Activated B cell treated with CpG ODN at 0.5 μM for 24 hours (primary cell): ENCODE data around the gene COL13A1. TPM values are rescaled to one million over a fixed set of nuclear protein-coding genes. Genes with fewer than 3 reads are reported as not detected.

Experiments used
- ATAC-seq: fragments of 200-7000 bp; cut with Tn5 transposase; one replicate; pipeline ENCODE4 v1.10.0; 2021; ENCODE audit warnings: low read depth, mild to moderate bottlenecking, moderate library complexity
- CTCF ChIA-PET: fragments of 350-600 bp; sonication (Branson Sonifier 250); formaldehyde crosslinking; loops from one replicate; lab custom pipeline; 2021; ENCODE audit warnings: antibody characterized with exemption; lab: Charles Lee
- POLR2A ChIA-PET: fragments of 350-600 bp; sonication (Branson Sonifier 250); formaldehyde crosslinking; loops from one replicate; lab custom pipeline; 2021; ENCODE audit warnings: antibody characterized with exemption; lab: Charles Lee
- DNase-seq: peaks from one replicate; pipeline ENCODE4 v3.0.0; 2022
- H3K27ac Mint-ChIP-seq: one replicate; pipeline ENCODE4 v1.8.0; 2020; ENCODE audit warnings: mixed read lengths
- H3K27me3 Mint-ChIP-seq: one replicate; pipeline ENCODE4 v1.8.0; 2021; ENCODE audit warnings: mixed read lengths
- H3K36me3 Mint-ChIP-seq: one replicate; pipeline ENCODE4 v1.8.0; 2021; ENCODE audit warnings: low read depth, mixed read lengths
- H3K4me1 Mint-ChIP-seq: one replicate; pipeline ENCODE4 v1.8.0; 2021; ENCODE audit warnings: mixed read lengths
- H3K4me3 Mint-ChIP-seq: one replicate; pipeline ENCODE4 v1.8.0; 2020; ENCODE audit warnings: mild to moderate bottlenecking, mixed read lengths
- H3K9me3 Mint-ChIP-seq: one replicate; pipeline ENCODE4 v1.8.0; 2020; ENCODE audit warnings: mixed read lengths
- CTCF ChIP-seq: fragments of 200-600 bp; IDR thresholded peaks from one replicate; pipeline ENCODE4 v1.8.0; 2022; ENCODE audit warnings: antibody characterized with exemption, mild to moderate bottlenecking
- intact Hi-C: fragments of 100-400 bp; cut with micrococcal nuclease; formaldehyde crosslinking; loops from one replicate; pipeline ENCODE4 v1.15.1; 2024
- total RNA-seq: library from RNA; stranded (reverse); gene quantifications from 2 replicates; pipeline ENCODE4 v1.2.3, GENCODE V29; 2022

Gene COL13A1
- total RNA-seq, 1 donor from 2014 or later, result not detected

DNA sequence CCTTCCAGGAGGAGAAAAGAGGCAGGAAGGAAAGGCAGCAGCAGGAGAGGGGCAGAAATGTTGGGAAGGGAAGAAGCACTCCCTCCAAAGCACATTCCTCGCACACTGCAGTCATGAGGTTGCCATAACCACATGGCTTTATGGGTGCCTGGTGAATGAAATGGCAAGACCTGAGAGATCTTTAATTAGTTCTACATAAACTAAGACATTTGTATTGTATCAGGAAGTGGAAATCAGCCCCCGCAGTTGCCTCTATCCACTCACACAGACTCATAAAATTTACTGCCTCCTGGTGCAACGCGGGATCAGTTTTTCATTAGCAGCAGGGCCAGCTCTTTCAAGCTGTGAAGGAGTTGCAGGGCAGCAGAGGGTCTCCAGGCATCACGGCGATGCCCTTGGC is 106.4 kb downstream of the COL13A1 start:
- ChIA-PET POLR2A (no interaction called here), CTCF (no interaction called here)
- no peaks in the 10 kb centered on the region for H3K4me1 Mint-ChIP-seq
- no peaks in the 10 kb centered on the region for H3K36me3 Mint-ChIP-seq
- intact Hi-C loops, result no loop called here
- TF ChIP-seq CTCF, result no peak
- H3K27me3 Mint-ChIP-seq, result peaks cover 11% of the 10 kb centered on the region
- H3K9me3 Mint-ChIP-seq, result no peaks in the 10 kb centered on the region
- no peak overlapping the region for H3K4me3 Mint-ChIP-seq
- DNase-seq (no peak), ATAC-seq (no peak)
- no peak overlapping the region for H3K27ac Mint-ChIP-seq

GRCh38 chr10:69910561-69910960 is 108.9 kb downstream of the COL13A1 start:
- no peaks in the 10 kb centered on the region for H3K4me1 Mint-ChIP-seq
- ATAC-seq (no peak), DNase-seq (no peak)
- TF ChIP-seq CTCF, result no peak
- H3K27ac Mint-ChIP-seq, result no peak overlapping the region
- peaks cover 8% of the 10 kb centered on the region for H3K27me3 Mint-ChIP-seq
- no peaks in the 10 kb centered on the region for H3K9me3 Mint-ChIP-seq
- no peak overlapping the region for H3K4me3 Mint-ChIP-seq
- ChIA-PET CTCF (no interaction called here), POLR2A (no interaction called here)
- intact Hi-C loops, result loop anchor here (10.0 kb wide), 1 partner anchor 266 kb away; no protein-coding TSS in a partner anchor
- no peaks in the 10 kb centered on the region for H3K36me3 Mint-ChIP-seq

DNA sequence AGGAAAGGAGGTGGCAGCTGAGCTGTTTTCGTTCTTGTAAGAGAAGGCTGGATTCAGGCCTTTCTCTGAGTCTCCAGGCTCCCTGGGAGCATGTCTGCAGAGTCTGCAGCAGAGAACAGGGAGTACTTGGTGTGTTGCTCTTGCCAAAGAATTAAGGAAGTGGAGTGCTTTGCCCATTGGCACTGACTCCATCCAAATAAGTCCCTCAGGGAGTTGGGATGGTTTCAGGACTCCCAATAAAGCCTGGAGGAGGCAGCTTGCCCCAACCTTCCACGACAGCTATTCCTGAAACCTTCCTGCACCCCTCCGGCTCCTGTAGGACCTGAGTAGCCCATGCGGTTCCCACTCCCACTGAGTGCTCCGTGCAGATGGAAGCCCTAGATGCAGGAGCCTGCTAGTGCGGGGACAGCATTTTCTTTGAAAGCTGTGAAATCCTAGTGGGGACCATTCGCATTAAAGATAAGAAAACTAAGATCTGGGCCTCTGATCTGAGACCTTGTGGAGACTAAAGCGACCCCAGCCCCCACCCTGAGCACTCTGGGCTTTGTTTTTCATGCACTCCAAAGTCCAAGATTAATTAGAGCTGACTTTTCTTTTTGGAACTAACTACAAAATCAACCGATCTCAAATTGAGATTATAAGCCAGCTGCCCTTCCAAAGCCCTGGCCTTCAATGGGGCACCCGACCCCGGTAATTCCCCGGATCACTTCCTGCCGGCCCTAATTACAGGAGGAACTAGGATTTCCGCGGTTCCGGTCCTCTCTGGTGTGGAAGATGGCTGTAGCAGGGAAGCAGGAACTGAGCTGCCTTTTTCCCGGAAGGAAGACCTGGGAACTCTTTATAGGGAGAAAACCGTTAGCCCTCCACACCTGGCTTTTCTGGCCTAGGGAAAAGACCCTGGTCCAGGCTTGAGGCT is 110.2 kb downstream of the COL13A1 start:
- Mint-ChIP-seq H3K36me3 (no peaks in the 10 kb centered on the region), H3K27ac (no peak overlapping the region), H3K4me3 (no peak overlapping the region), H3K9me3 (no peaks in the 10 kb centered on the region), H3K27me3 (peaks cover 10% of the 10 kb centered on the region), H3K4me1 (no peaks in the 10 kb centered on the region)
- CTCF ChIA-PET, result no interaction called here
- DNase-seq, result no peak
- intact Hi-C loops, result loop anchor here (10.0 kb wide), 1 partner anchor 267 kb away; no protein-coding TSS in a partner anchor
- POLR2A ChIA-PET, result no interaction called here
- no peak for ATAC-seq
- no peak for TF ChIP-seq CTCF

DNA sequence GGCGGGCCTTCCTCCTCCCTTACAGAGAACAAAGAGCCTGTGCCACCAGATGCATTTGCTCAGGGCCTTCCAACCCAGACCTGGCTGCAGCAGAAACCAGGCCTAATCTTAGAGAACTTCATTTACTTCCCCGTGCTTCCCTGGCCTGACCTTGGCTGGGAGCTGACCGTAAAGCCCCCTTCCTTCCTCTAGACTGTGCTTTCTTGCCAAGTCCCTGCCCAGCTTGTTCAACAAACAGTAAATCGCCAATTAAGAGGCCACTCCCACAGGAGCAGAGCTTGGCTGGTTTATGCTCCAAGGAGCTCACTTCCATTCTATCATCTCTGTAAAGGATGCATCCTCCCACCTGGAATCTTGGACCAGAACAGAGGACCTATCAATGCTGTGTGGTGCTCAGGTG is 110.9 kb downstream of the COL13A1 start:
- Mint-ChIP-seq H3K4me1 (no peaks in the 10 kb centered on the region), H3K27me3 (peaks cover 10% of the 10 kb centered on the region), H3K36me3 (no peaks in the 10 kb centered on the region), H3K9me3 (no peaks in the 10 kb centered on the region), H3K4me3 (no peak overlapping the region), H3K27ac (no peak overlapping the region)
- intact Hi-C loops, result loop anchor here (10.0 kb wide), 1 partner anchor 268 kb away; no protein-coding TSS in a partner anchor
- ChIA-PET CTCF (no interaction called here), POLR2A (no interaction called here)
- no peak for DNase-seq
- TF ChIP-seq CTCF, result no peak
- ATAC-seq, result no peak

GRCh38 chr10:69913606-69914382 is 112.1 kb downstream of the COL13A1 start:
- Mint-ChIP-seq H3K36me3 (no peaks in the 10 kb centered on the region), H3K27ac (no peak overlapping the region), H3K4me1 (no peaks in the 10 kb centered on the region), H3K4me3 (no peak overlapping the region), H3K27me3 (peaks cover 16% of the 10 kb centered on the region), H3K9me3 (no peaks in the 10 kb centered on the region)
- no peak for TF ChIP-seq CTCF
- ATAC-seq (no peak), DNase-seq (no peak)
- intact Hi-C loops, result loop anchor here (10.0 kb wide), 1 partner anchor 269 kb away; no protein-coding TSS in a partner anchor
- ChIA-PET CTCF (interaction anchor here (0.9 to 1.5 kb wide), 3 partner anchors 9 to 398 kb away, joined by 3 to 5 read pairs (median 4); no protein-coding TSS in a partner anchor), POLR2A (no interaction called here)
